Bone marrow (tissue), 2 donors: ENCODE measurements around the gene NCOA5.

ENCODE experiments used
- DNase-seq, 2 donors: peaks; one replicate each; lab custom pipeline; 2025; lab: John Stamatoyannopoulos, UW

NCOA5 gene

GRCh38 chr20:46017272-46017671 lies 72.5 kb downstream of the NCOA5 start:
- no peak for DNase-seq

- DNase-seq, result no peak
Measured at GRCh38 chr20:46014517-46015396, 75.0 kb downstream of the NCOA5 start.

GRCh38 chr20:46013829-46014516 lies 75.8 kb downstream of the NCOA5 start:
- DNase-seq, result peak in 1 of 2 donors; percentile 47

- DNase-seq, result no peak
Measured at GRCh38 chr20:46013322-46013828, 76.4 kb downstream of the NCOA5 start.

GRCh38 chr20:46012921-46013320 lies 76.8 kb downstream of the NCOA5 start:
- DNase-seq, result no peak

GRCh38 chr20:46011631-46012482 lies 77.9 kb downstream of the NCOA5 start:
- no peak for DNase-seq
